ENCODE measurements around the gene CEP44. TPM values are rescaled to one million over a fixed set of nuclear protein-coding genes. Genes with fewer than 3 reads are reported as not detected.
"Not testable (repeated sequence)": the region's sequence is repeated elsewhere in the genome, so short reads cannot be mapped to it uniquely, and the experiment has no call there.

Gene CEP44
- total RNA-seq, 6 experiments from 2014 or later: 7.6 to 8.8 (median 8.2) TPM

GRCh38 chr4:174259580-174259979 is 24.1 kb upstream of the CEP44 start:
- H3K27ac Mint-ChIP-seq: no peak overlapping the region
- no peak overlapping the region for H3K4me3 Mint-ChIP-seq
- DNase-seq: no peak
- H3K27me3 Mint-ChIP-seq (ENCODE audit: insufficient read depth): no peaks in the 10 kb centered on the region; the same call in 1 of the 2 replicates
- no peaks in the 10 kb centered on the region for H3K36me3 Mint-ChIP-seq (ENCODE audit: low read depth)
- no peaks in the 10 kb centered on the region for H3K9me3 Mint-ChIP-seq
- peak; percentile 23; the same call in 1 of the 2 replicates for TF ChIP-seq CTCF (IDR thresholded peaks at IDR 0.05)
- peaks cover 41% of the 10 kb centered on the region for H3K4me1 Mint-ChIP-seq (ENCODE audit: low read depth)

GRCh38 chr4:174260099-174260498 is 23.6 kb upstream of the CEP44 start:
- Mint-ChIP-seq H3K4me1 (ENCODE audit: low read depth) (peaks cover 37% of the 10 kb centered on the region), H3K36me3 (ENCODE audit: low read depth) (no peaks in the 10 kb centered on the region), H3K4me3 (peak overlapping the region; percentile 61), H3K27ac (peak overlapping the region; percentile 53), H3K27me3 (ENCODE audit: insufficient read depth) (no peaks in the 10 kb centered on the region; the same call in 1 of the 2 replicates), H3K9me3 (no peaks in the 10 kb centered on the region)
- TF ChIP-seq CTCF (IDR thresholded peaks at IDR 0.05): no peak
- peak; percentile 72 for DNase-seq

GRCh38 chr4:174261432-174261831 is 22.3 kb upstream of the CEP44 start:
- peaks cover 24% of the 10 kb centered on the region for H3K4me1 Mint-ChIP-seq (ENCODE audit: low read depth)
- not testable (repeated sequence) for H3K9me3 Mint-ChIP-seq; H3K4me3 Mint-ChIP-seq; H3K36me3 Mint-ChIP-seq (ENCODE audit: low read depth); H3K27ac Mint-ChIP-seq; H3K27me3 Mint-ChIP-seq (ENCODE audit: insufficient read depth); DNase-seq

GRCh38 chr4:174262624-174263444 is 20.9 kb upstream of the CEP44 start:
- DNase-seq: no peak
- Mint-ChIP-seq H3K36me3 (ENCODE audit: low read depth) (no peaks in the 10 kb centered on the region), H3K9me3 (no peaks in the 10 kb centered on the region), H3K27me3 (ENCODE audit: insufficient read depth) (no peaks in the 10 kb centered on the region; the same call in 1 of the 2 replicates), H3K27ac (no peak overlapping the region), H3K4me3 (no peak overlapping the region), H3K4me1 (ENCODE audit: low read depth) (peaks cover 19% of the 10 kb centered on the region)
- no peak for TF ChIP-seq CTCF (IDR thresholded peaks at IDR 0.05)

GRCh38 chr4:174263445-174263736 is 20.3 kb upstream of the CEP44 start:
- no peak overlapping the region for H3K27ac Mint-ChIP-seq
- no peak for DNase-seq
- H3K4me1 Mint-ChIP-seq (ENCODE audit: low read depth): peaks cover 19% of the 10 kb centered on the region
- H3K9me3 Mint-ChIP-seq: no peaks in the 10 kb centered on the region
- no peak for TF ChIP-seq CTCF (IDR thresholded peaks at IDR 0.05)
- H3K36me3 Mint-ChIP-seq (ENCODE audit: low read depth): no peaks in the 10 kb centered on the region
- H3K4me3 Mint-ChIP-seq: no peak overlapping the region
- no peaks in the 10 kb centered on the region; the same call in 1 of the 2 replicates for H3K27me3 Mint-ChIP-seq (ENCODE audit: insufficient read depth)

- Mint-ChIP-seq H3K27me3 (ENCODE audit: insufficient read depth) (no peaks in the 10 kb centered on the region; the same call in 1 of the 2 replicates), H3K4me1 (ENCODE audit: low read depth) (peaks cover 1% of the 10 kb centered on the region; the same call in 1 of the 2 replicates), H3K9me3 (no peaks in the 10 kb centered on the region), H3K36me3 (ENCODE audit: low read depth) (no peaks in the 10 kb centered on the region), H3K4me3 (no peak overlapping the region), H3K27ac (no peak overlapping the region)
- DNase-seq: no peak
- no peak for TF ChIP-seq CTCF (IDR thresholded peaks at IDR 0.05)
These were observed 17.8 kb upstream of the CEP44 start for GRCh38 chr4:174265916-174266315.
